Measurements from ENCODE around the gene TMOD3. TPM values are rescaled to one million over a fixed set of nuclear protein-coding genes. Genes with fewer than 3 reads are reported as not detected.

TMOD3 gene
- total RNA-seq, 1 experiment from 2014 or later: 44.3 TPM

- DNase-seq (ENCODE audit: low read depth): no peak
- in situ Hi-C loops (cut with HindIII; ENCODE audit: low pct_unique_long_range_greater_than_20kb, low sequenced_read_pairs): no loop called here
These were observed 26.2 kb downstream of the TMOD3 start for GRCh38 chr15:51855612-51856011.

- in situ Hi-C loops (cut with HindIII; ENCODE audit: low pct_unique_long_range_greater_than_20kb, low sequenced_read_pairs): no loop called here
- DNase-seq (ENCODE audit: low read depth): no peak
These were observed 27.4 kb downstream of the TMOD3 start for GRCh38 chr15:51856714-51857380.

- DNase-seq (ENCODE audit: low read depth): no peak
- in situ Hi-C loops (cut with HindIII; ENCODE audit: low pct_unique_long_range_greater_than_20kb, low sequenced_read_pairs): no loop called here
These were observed 32.3 kb downstream of the TMOD3 start for GRCh38 chr15:51861557-51862359.

- in situ Hi-C loops (cut with HindIII; ENCODE audit: low pct_unique_long_range_greater_than_20kb, low sequenced_read_pairs): no loop called here
These were observed 33.7 kb downstream of the TMOD3 start for GRCh38 chr15:51863131-51863530.

GRCh38 chr15:51864408-51865056 lies 35.1 kb downstream of the TMOD3 start:
- DNase-seq (ENCODE audit: low read depth): peak; percentile 75
- in situ Hi-C loops (cut with HindIII; ENCODE audit: low pct_unique_long_range_greater_than_20kb, low sequenced_read_pairs): no loop called here

More at GRCh38 chr15:51863131-51863530, 33.7 kb downstream of the TMOD3 start:
- DNase-seq (ENCODE audit: low read depth): no peak

GRCh38 chr15:51865317-51865716 lies 35.9 kb downstream of the TMOD3 start:
- in situ Hi-C loops (cut with HindIII; ENCODE audit: low pct_unique_long_range_greater_than_20kb, low sequenced_read_pairs): no loop called here
- no peak for DNase-seq (ENCODE audit: low read depth)

GRCh38 chr15:51866161-51866560 lies 36.7 kb downstream of the TMOD3 start:
- in situ Hi-C loops (cut with HindIII; ENCODE audit: low pct_unique_long_range_greater_than_20kb, low sequenced_read_pairs): no loop called here
- no peak for DNase-seq (ENCODE audit: low read depth)

GRCh38 chr15:51866751-51867150 lies 37.3 kb downstream of the TMOD3 start:
- in situ Hi-C loops (cut with HindIII; ENCODE audit: low pct_unique_long_range_greater_than_20kb, low sequenced_read_pairs): no loop called here
- peak; percentile 36 for DNase-seq (ENCODE audit: low read depth)

GRCh38 chr15:51869060-51869421 lies 39.6 kb downstream of the TMOD3 start:
- in situ Hi-C loops (cut with HindIII; ENCODE audit: low pct_unique_long_range_greater_than_20kb, low sequenced_read_pairs): no loop called here
- DNase-seq (ENCODE audit: low read depth): peak; percentile 74

- in situ Hi-C loops (cut with HindIII; ENCODE audit: low pct_unique_long_range_greater_than_20kb, low sequenced_read_pairs): no loop called here
- DNase-seq (ENCODE audit: low read depth): no peak
These were observed 41.3 kb downstream of the TMOD3 start for GRCh38 chr15:51870774-51871173.

- in situ Hi-C loops (cut with HindIII; ENCODE audit: low pct_unique_long_range_greater_than_20kb, low sequenced_read_pairs): no loop called here
- DNase-seq (ENCODE audit: low read depth): peak; percentile 85
These were observed 45.5 kb downstream of the TMOD3 start for GRCh38 chr15:51874751-51875644.

GRCh38 chr15:51876169-51876568 lies 46.7 kb downstream of the TMOD3 start:
- in situ Hi-C loops (cut with HindIII; ENCODE audit: low pct_unique_long_range_greater_than_20kb, low sequenced_read_pairs): no loop called here

GRCh38 chr15:51878446-51879386 lies 49.3 kb downstream of the TMOD3 start:
- no peak for DNase-seq (ENCODE audit: low read depth)
- in situ Hi-C loops (cut with HindIII; ENCODE audit: low pct_unique_long_range_greater_than_20kb, low sequenced_read_pairs): no loop called here

More at GRCh38 chr15:51876169-51876568, 46.7 kb downstream of the TMOD3 start:
- DNase-seq (ENCODE audit: low read depth): no peak

GRCh38 chr15:51879555-51879954 lies 50.1 kb downstream of the TMOD3 start:
- in situ Hi-C loops (cut with HindIII; ENCODE audit: low pct_unique_long_range_greater_than_20kb, low sequenced_read_pairs): no loop called here
- DNase-seq (ENCODE audit: low read depth): no peak

- no peak for DNase-seq (ENCODE audit: low read depth)
- in situ Hi-C loops (cut with HindIII; ENCODE audit: low pct_unique_long_range_greater_than_20kb, low sequenced_read_pairs): no loop called here
These were observed 53.9 kb downstream of the TMOD3 start for GRCh38 chr15:51883271-51883837.

GRCh38 chr15:51884041-51884440 lies 54.6 kb downstream of the TMOD3 start:
- no peak for DNase-seq (ENCODE audit: low read depth)
- in situ Hi-C loops (cut with HindIII; ENCODE audit: low pct_unique_long_range_greater_than_20kb, low sequenced_read_pairs): no loop called here
